NCI-H2196 (cell line): ENCODE measurements around the gene FKBP2.
A peak's percentile ranks its signal among the peaks of the same experiment; 100 is the strongest.

Source experiments
- DNase-seq: peaks from one replicate; lab custom pipeline; 2025; ENCODE audit not compliant: unreplicated experiment; lab: John Stamatoyannopoulos, UW

Gene FKBP2

DNA sequence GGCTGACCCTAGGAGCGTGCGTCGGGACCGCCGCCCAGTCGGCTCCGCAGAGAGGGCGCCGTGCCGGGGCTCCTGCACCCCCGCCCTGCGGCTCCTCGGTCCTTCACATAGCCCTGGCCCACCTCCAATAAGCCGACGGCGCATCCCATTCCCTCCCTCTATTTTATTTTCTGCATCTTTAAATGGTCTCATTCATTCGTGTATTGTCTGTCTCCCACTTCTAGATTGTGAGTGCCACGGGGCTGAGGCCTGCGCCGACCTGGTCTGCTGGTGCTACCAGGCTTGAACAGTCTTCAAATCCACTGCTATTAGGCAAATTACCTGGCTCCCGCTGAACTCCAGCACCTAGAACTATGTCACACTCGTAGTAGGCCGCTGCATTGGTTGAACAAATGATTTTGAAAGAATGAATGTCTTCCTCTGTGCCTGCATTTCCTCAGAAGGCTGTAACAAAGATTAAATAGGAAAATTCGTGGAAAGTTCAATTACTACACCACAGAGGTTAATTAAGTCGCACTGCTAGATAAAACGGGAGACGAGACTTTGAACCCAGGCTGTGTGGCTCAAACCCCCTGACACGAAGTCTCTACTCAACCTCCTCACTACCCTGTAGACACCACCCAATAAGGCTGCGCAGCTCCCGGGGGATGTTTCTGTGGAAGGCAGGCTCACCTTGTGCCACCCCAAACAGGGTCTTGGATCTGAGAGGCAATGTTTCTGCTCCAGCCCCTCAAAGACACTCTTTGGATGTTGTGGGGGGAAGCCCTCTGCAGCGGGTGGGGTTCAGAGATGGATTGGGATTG, 7.0 kb downstream of the FKBP2 start:
- DNase-seq: no peak

DNA sequence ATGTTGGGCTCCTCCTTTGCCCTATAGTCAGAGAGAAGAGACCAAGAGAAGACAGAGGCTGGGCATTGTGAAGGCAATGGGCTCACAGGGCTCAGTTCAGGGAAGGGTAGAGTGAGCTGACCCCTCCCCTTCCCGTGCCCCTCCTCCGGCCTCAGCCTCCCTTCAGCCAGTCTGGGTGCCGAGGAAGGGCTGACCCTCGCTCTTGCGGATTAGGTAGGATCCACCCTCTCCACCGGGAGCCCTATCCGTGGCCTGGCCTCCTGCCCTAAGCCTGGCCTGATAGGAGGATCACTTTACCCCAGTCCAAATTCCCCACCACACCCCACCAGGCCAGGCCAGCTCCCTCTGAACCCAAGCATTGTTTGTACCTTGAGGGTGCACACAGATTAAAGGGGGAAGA, 7.7 kb downstream of the FKBP2 start:
- no peak for DNase-seq

DNA sequence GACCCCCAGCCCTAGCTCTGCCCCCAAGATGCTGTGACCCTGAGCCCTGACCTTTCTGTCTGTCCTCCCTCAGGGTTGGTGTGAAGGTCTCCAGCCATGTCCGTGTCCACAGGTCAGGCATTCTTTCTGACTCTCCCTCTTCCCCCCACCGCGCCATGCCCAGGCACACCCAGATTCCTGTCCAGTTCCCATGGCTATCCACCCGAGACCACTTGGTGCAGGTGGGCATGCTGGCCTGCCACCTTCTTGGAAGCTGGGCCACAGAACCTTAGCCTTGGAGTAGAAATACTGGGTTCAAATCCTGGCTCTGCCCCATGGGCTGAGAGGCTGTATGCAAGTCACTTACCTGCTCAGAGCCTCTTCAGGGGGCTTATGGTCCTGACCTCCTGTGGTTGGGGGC, 8.1 kb downstream of the FKBP2 start:
- no peak for DNase-seq

DNA sequence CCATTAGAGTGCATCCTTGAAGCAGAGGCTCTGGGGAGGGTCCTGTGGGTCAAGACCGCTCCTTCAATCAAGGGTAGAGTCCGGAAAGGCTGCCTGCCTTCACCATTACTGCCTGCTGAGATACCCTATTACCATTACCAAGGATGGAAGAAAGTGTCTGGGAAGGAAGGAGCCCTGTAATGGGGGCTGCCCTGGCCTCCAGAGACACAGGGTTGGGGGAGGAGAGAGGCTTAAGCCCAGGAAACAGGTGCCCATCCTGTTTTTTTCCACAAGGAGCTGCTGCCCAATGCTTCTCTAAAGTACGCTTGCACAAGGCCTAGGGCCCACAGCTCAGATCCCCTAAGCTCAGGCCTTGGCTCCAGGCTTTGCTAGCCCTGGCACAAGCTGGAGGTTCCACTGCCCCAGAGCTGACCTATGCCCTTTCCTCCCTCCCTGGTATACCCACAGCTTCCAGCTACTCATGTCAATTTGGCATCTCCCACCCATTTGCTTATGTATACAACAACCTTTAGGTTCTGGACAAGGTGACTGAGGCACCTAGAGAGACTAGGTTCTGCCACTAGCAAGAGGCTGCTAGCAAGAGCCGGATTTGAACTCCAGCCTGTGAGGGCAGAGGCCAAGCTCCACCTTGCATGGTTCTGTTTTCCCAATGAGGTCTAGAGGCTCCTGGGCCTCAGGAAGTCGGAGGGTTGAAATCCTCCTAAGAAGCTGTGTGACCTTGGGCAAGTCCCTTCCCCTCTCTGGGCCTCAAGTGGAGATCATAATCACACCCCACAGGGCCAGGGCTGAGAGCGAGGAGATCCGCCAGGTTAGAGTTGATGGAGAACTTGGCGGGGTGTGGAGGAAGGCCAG, 8.9 kb downstream of the FKBP2 start:
- DNase-seq: no peak

DNA sequence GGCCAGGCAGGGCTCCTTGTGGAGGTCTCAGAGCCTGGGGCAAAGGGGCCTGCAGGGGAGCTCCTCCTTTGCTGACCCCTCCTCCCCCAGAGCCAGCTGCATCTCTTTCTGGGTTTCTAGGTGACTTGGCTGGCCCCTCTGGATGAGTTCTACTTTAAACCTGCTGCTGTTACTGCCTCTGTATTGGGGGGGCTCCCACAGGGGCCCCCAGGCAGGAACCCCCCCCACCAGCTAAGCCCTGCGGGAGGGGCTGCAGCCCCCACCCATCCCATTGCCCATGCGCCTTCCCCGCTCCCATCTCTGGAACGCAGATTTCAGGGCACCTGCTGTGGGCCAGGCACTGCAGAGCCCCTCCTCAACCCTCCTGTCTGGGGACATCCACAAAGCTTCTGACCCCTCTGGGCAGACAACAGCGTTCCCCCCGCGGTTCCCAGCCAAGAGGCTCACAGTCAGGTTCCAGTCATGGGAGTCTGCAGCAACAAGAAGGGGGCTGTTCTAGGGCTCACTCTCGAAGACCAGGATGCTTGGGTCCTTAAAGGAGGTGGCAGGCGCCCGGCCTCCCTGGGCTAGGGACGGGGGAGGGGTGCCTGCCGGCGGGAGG, 9.6 kb downstream of the FKBP2 start:
- DNase-seq: peak; percentile 22

DNA sequence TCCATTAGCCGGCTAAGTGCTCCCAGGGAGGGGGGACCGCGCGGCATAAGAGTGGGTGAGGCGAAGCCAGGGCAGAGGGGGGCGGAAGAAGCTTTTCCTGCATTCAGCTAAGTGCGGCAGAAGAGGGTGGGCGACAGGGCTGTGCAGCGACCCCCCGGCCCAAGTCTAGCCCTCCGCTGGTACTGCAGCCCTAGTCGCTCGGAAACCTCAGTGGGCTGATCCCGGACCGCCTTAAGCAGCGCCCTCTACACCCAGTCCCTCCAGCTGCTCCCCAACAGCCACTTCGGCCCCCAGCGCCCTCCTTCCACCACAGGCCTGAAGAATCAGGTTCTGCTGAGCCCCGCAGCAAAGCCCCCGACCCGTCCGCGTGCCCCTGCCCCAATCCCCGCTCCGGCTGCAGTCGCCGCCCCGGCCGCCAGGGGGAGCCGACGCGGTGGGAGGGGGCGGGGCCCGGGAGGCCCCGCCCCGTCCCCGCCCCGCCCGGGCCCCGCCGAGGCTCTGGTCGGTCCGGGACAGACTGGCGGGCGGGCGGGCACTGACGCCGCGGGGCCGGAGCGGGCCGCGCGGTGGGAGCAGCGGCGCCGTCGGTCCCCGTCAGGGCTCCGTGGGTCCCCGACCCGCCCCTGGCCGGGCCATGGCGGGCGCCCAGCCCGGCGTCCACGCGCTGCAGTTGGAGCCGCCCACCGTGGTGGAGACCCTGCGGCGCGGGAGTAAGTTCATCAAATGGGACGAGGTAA, 10.3 kb downstream of the FKBP2 start, which contains the start of gene PLCB3:
PLCB3 (plus strand) TSS at position 515 of the 737 bp plus-strand sequence; CDS start at position 635, 120 bp downstream.
- peak; percentile 59 for DNase-seq

DNA sequence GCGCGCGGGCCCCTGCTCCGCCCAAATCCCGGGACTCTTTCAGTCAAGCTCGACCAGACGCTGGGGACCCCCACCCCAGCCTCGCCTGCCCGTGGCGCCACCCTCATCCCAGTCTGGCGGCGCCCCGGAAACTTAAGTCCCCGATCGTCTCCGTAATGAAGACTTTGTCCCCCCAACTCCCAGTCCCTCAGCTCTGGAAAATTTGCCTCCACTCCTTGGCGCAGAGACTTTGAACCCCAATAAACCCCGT, 10.8 kb downstream of the FKBP2 start:
- DNase-seq: no peak

DNA sequence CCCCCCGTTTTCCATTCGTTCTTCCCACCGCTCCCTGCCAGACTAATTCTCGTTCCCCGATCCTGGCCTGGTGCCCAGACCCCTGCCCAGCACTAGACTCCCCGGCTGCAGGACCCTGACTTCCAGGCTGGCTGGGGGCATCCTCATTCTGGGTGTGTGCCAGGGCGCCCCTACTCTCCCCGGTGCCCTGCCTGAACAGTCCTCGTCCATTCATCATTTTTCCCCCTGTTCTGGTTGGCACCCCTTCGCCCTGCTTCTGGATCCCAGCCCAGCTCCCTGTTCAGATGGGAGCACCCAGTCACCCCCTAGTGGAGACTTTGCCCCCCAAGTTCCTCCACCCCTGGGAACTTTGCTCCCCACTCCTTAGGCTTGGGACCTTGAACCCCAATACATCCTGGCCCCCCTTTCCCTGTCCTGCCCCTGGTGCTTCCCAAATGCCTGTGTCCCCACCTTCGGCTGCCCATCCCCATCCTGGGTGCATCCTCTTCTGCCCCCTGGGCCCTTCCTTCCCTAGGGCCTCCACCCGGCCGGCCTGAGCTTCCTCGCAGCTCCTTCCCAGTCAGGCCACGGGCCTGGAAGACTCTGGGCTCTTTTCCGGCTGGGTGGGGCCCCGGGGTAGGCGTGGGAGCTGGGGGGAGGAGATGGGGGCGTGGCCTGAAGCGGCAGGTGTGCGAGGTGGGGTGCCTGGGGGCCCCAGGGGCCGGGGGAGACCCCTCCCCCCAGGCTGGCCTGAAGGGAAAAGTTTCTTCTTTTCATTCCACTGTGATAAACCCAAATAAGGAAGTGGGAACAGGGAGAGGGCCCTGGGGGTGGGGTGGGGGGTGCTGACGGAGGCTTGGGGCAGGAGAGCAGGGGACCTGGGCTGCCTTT, 11.3 kb downstream of the FKBP2 start:
- no peak for DNase-seq

DNA sequence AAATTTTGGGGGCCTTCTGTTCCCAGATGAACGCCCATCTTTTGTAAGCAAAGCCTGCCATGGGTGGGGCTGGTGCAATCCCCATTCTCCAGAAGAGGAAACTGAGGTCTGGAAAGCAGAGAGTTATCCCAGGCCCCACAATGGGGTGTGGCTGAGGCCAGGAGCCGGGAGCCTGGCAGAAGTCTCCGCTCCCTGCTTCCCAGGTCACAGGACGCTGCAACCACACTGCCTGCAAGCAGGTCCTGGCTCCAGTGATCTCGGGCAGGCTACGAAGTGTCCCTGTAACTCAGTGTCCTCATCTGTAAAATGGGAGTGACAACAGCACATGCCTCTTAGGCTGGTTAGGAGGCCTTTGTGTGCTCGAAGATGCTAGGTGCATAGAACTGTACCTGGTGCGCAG, 12.1 kb downstream of the FKBP2 start:
- DNase-seq: no peak

DNA sequence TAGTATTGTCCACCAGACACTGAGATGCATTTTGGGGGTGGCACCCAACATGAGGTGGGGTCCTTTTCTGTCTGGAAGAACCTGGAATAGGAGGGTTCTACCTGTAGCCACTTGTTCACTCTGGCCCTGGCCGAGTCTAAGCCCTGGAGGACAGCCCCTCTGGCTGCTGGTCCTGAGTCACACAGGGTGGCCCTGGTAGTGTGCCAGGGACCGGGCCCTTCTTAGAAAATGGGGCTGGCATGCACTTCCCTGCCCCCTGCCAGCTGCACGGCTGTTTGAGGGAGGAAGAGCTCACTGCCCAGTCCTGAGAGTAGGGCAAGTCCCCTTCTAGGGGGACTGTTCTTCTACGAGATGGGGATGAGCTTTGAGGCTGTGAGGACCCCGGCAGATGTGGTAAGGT, 12.6 kb downstream of the FKBP2 start:
- DNase-seq: no peak

DNA sequence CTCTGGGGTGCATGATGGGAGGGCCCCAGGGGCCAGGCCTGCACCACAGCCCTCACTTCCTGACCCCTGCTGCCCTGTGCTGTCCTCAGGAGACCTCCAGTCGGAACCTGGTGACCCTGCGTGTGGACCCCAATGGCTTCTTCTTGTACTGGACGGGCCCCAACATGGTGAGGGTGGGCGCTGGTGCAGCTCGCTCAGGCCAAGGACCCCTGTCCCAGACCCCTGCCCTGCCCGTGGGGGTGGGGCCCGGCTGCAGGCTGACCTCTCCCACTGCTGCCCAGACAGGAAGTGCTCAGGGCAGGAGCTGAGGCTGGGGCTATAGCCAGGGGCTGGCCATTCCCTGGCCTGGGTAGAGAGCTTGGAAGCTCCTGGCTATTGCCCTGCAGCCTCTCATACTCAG, 13.4 kb downstream of the FKBP2 start:
- DNase-seq: no peak

DNA sequence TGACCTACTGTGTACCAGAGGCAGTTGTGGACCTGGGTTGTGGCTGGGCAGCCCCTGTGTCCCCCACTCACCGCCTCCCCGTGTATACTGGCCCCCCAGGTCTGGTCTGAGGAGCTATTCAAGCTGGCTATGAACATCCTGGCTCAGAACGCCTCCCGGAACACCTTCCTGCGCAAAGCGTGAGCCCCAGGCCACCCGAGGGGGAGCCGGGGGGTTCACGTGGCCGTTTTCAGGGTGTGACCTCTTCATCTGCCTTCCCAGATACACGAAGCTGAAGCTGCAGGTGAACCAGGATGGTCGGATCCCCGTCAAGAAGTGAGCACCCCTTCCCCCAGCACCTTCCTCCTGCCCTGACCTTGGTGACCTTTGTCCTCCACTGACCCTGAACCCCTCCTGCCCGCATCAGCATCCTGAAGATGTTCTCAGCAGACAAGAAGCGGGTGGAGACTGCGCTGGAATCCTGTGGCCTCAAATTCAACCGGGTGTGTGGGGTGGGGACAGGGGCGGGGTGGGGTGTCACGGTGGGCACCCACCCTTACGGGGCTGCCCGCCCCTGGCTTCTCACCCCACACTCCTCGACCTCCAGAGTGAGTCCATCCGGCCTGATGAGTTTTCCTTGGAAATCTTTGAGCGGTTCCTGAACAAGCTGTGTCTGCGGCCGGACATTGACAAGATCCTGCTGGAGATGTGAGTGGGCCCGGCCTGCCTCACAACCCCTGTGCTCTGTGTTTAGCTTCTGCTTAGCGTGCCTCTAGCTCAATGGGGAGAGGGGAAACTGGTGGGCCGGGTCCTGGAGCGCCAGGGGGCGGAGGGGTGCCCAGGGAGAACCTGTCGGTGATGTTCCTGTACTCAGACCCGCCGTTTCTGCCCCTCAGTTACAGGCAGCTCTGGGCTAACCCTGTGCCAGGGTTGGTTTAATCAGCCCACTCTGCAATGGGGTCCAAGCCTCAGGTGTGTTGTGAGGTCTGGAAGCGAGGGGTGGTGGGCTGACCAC, 14.5 kb downstream of the FKBP2 start:
- DNase-seq: no peak

DNA sequence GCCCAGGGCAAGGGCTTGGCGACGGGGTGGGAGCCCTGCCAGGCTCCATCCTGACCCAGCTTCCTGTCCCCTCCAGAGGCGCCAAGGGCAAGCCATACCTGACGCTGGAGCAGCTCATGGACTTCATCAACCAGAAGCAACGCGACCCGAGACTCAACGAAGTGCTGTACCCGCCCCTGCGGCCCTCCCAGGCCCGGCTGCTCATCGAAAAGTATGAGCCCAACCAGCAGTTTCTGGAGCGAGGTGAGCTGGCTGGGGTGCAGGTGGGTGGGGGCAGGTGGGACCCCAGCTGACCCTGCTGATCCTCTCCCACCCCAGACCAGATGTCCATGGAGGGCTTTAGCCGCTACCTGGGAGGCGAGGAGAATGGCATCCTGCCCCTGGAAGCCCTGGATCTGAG, 15.4 kb downstream of the FKBP2 start:
- DNase-seq: no peak

DNA sequence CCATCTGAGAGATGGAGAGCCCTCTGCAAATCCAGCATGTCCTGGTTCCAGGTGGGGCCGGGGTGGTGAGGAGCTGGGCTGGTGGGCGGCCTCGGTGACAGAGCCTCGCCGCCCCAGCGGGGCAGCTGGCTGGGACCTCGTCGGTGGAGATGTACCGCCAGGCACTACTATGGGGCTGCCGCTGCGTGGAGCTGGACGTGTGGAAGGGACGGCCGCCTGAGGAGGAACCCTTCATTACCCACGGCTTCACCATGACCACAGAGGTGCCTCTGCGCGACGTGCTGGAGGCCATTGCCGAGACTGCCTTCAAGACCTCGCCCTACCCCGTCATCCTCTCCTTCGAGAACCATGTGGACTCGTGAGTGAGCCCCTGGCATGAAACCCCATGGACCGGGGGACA, 17.5 kb downstream of the FKBP2 start:
- no peak for DNase-seq

DNA sequence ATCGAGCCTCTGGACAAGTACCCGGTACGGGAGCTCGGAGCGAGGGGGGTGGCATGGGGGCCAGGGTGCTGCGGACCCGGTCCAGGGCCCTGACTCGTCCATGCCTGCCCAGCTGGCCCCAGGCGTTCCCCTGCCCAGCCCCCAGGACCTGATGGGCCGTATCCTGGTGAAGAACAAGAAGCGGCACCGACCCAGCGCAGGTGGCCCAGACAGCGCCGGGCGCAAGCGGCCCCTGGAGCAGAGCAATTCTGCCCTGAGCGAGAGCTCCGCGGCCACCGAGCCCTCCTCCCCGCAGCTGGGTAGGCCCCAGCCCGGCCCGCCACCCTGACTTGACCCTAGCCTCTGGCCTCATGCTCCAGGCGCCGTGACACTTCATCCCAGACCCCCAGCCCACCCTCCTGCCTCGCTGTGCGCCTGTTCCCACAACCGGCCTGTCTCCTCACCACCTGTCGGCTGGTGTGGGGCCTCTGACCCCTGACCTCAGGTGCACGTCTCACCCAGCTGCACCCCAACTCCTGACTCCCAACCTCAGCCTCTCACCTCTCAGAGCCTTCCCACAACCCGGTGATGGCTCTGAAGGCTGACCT, 18.1 kb downstream of the FKBP2 start:
- DNase-seq: no peak

DNA sequence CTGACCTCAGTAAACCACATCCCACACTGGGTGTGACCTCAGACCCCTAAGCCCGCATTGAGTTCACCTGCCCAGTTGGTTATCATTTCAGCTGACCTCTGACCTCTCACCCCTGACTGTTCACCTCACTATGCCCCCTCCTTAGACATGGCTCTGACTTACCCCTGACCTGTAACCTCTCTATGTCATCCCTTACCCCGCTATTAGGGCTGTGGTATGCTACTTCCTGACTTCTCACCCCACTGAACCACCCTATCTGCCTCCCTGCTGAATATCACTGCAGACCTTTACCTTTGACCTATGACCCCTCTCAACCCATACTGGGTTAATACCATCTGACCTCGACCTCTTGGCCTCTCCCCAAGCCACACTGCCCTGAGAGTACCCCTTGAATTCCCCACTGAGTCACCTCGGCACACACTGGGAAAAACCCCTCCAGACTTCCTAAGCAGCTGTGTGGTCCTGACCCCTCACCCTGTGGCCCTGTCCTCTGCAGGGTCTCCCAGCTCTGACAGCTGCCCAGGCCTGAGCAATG, 18.7 kb downstream of the FKBP2 start:
- DNase-seq: no peak

DNA sequence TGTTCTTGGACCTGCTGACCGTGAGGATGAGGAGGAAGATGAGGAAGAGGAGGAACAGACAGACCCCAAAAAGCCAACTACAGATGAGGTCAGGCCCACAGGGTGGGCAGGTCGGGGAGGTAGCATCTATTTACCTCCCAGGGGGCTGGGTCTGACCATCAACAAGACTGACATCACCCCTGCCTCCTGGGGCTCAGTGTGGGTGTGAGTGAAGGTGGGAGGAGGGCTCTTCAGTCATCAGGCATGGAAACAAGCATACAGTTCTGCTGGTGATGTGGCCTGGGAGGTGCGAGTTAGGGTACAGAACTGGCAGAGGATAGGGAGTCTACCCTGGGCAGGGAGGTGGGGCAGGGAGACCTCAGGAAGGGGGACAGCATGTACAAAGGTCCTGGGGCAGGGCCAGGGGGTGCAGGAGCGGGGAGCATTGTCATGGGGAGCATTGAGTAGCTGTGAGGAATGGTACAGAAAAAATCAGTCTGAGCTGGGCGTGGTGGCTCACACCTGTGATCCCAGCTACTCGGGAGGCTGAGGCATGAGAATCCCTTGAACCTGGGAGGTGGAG, 19.3 kb downstream of the FKBP2 start:
- DNase-seq: no peak

DNA sequence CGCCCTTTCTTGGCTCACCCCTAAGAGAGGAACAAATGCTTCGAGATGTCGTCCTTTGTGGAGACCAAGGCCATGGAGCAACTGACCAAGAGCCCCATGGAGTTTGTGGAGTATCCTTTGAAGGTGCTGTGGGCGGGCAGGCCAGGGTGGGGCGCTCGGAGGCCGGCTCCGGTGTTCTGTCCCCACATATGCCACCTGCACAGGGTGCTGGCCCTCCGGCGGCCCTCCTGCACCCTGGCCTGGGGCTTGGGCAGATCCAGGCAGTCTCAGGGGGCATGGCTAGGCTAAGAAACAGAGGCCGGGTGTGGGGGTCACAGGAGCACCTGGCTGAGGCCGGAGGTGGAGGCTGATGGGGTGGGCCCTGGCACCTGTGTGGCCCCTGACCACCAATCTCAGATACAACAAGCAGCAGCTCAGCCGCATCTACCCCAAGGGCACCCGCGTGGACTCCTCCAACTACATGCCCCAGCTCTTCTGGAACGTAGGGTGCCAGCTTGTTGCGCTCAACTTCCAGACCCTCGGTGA, 20.7 kb downstream of the FKBP2 start:
- DNase-seq: no peak
